Measurements from ENCODE around the gene NEDD8. TPM values are rescaled to one million over a fixed set of nuclear protein-coding genes. Genes with fewer than 3 reads are reported as not detected.

NEDD8 gene
- total RNA-seq, 1 experiment from 2014 or later: 234 TPM

- Histone ChIP-seq H3K27ac (no peak overlapping the region), H3K4me3 (no peak overlapping the region), H3K27me3 (replicated peaks) (no peaks in the 10 kb centered on the region), H3K4me1 (replicated peaks) (peaks cover 8% of the 10 kb centered on the region), H3K36me3 (no peaks in the 10 kb centered on the region), H3K9me3 (replicated peaks) (no peaks in the 10 kb centered on the region)
- no peak for DNase-seq (ENCODE audit: low read depth in 1 of 2, low spot score in 2 of 2)
Measured at GRCh38 chr14:24260026-24260779, 28.0 kb upstream of the NEDD8 start.

- no peak overlapping the region for H3K4me3 ChIP-seq
- peak in 1 of 2 experiments; percentile 63 for DNase-seq (ENCODE audit: low read depth in 1 of 2, low spot score in 2 of 2)
- no peaks in the 10 kb centered on the region for H3K9me3 ChIP-seq (replicated peaks)
- H3K27me3 ChIP-seq (replicated peaks): no peaks in the 10 kb centered on the region
- H3K36me3 ChIP-seq: no peaks in the 10 kb centered on the region
- peaks cover 8% of the 10 kb centered on the region for H3K4me1 ChIP-seq (replicated peaks)
- H3K27ac ChIP-seq: no peak overlapping the region
Measured at GRCh38 chr14:24259282-24260025, 27.3 kb upstream of the NEDD8 start.

GRCh38 chr14:24258548-24259265 is 26.5 kb upstream of the NEDD8 start:
- no peak overlapping the region for H3K27ac ChIP-seq
- H3K4me3 ChIP-seq: no peak overlapping the region
- no peak for DNase-seq (ENCODE audit: low read depth in 1 of 2, low spot score in 2 of 2)
- no peaks in the 10 kb centered on the region for H3K36me3 ChIP-seq
- H3K4me1 ChIP-seq (replicated peaks): peaks cover 8% of the 10 kb centered on the region
- no peaks in the 10 kb centered on the region for H3K9me3 ChIP-seq (replicated peaks)
- no peaks in the 10 kb centered on the region for H3K27me3 ChIP-seq (replicated peaks)

GRCh38 chr14:24258119-24258518 is 26.0 kb upstream of the NEDD8 start:
- Histone ChIP-seq H3K9me3 (replicated peaks) (no peaks in the 10 kb centered on the region), H3K36me3 (no peaks in the 10 kb centered on the region), H3K27ac (no peak overlapping the region), H3K27me3 (replicated peaks) (no peaks in the 10 kb centered on the region), H3K4me3 (no peak overlapping the region), H3K4me1 (replicated peaks) (peaks cover 8% of the 10 kb centered on the region)
- no peak for DNase-seq (ENCODE audit: low read depth in 1 of 2, low spot score in 2 of 2)

- Histone ChIP-seq H3K9me3 (replicated peaks) (no peaks in the 10 kb centered on the region), H3K27me3 (replicated peaks) (no peaks in the 10 kb centered on the region), H3K4me3 (no peak overlapping the region), H3K4me1 (replicated peaks) (peaks cover 13% of the 10 kb centered on the region), H3K27ac (no peak overlapping the region), H3K36me3 (no peaks in the 10 kb centered on the region)
- no peak for DNase-seq (ENCODE audit: low read depth in 1 of 2, low spot score in 2 of 2)
Measured at GRCh38 chr14:24256960-24257359, 24.8 kb upstream of the NEDD8 start.

GRCh38 chr14:24255931-24256711 is 24.0 kb upstream of the NEDD8 start:
- no peaks in the 10 kb centered on the region for H3K36me3 ChIP-seq
- H3K27me3 ChIP-seq (replicated peaks): no peaks in the 10 kb centered on the region
- DNase-seq (ENCODE audit: low read depth in 1 of 2, low spot score in 2 of 2): no peak
- H3K9me3 ChIP-seq (replicated peaks): no peaks in the 10 kb centered on the region
- H3K4me1 ChIP-seq (replicated peaks): peaks cover 20% of the 10 kb centered on the region
- H3K27ac ChIP-seq: no peak overlapping the region
- H3K4me3 ChIP-seq: no peak overlapping the region

GRCh38 chr14:24255438-24255837 is 23.3 kb upstream of the NEDD8 start:
- H3K27me3 ChIP-seq (replicated peaks): no peaks in the 10 kb centered on the region
- H3K27ac ChIP-seq: no peak overlapping the region
- H3K36me3 ChIP-seq: no peaks in the 10 kb centered on the region
- no peak overlapping the region for H3K4me3 ChIP-seq
- peaks cover 20% of the 10 kb centered on the region for H3K4me1 ChIP-seq (replicated peaks)
- no peak for DNase-seq (ENCODE audit: low read depth in 1 of 2, low spot score in 2 of 2)
- H3K9me3 ChIP-seq (replicated peaks): no peaks in the 10 kb centered on the region

GRCh38 chr14:24254630-24255392 is 22.6 kb upstream of the NEDD8 start:
- no peaks in the 10 kb centered on the region for H3K36me3 ChIP-seq
- no peak overlapping the region for H3K27ac ChIP-seq
- H3K27me3 ChIP-seq (replicated peaks): no peaks in the 10 kb centered on the region
- peaks cover 20% of the 10 kb centered on the region for H3K4me1 ChIP-seq (replicated peaks)
- no peaks in the 10 kb centered on the region for H3K9me3 ChIP-seq (replicated peaks)
- no peak for DNase-seq (ENCODE audit: low read depth in 1 of 2, low spot score in 2 of 2)
- H3K4me3 ChIP-seq: no peak overlapping the region

GRCh38 chr14:24253936-24254335 is 21.8 kb upstream of the NEDD8 start:
- Histone ChIP-seq H3K27me3 (replicated peaks) (no peaks in the 10 kb centered on the region), H3K4me3 (no peak overlapping the region), H3K27ac (no peak overlapping the region), H3K9me3 (replicated peaks) (no peaks in the 10 kb centered on the region), H3K36me3 (no peaks in the 10 kb centered on the region), H3K4me1 (replicated peaks) (peaks cover 14% of the 10 kb centered on the region)
- no peak for DNase-seq (ENCODE audit: low read depth in 1 of 2, low spot score in 2 of 2)

- H3K9me3 ChIP-seq (replicated peaks): no peaks in the 10 kb centered on the region
- no peak overlapping the region for H3K4me3 ChIP-seq
- DNase-seq (ENCODE audit: low read depth in 1 of 2, low spot score in 2 of 2): no peak
- peaks cover 12% of the 10 kb centered on the region for H3K4me1 ChIP-seq (replicated peaks)
- H3K27me3 ChIP-seq (replicated peaks): no peaks in the 10 kb centered on the region
- H3K36me3 ChIP-seq: no peaks in the 10 kb centered on the region
- 0 out of 2 replicates have a peak overlapping the region, but pooled peaks have one; percentile 19 for H3K27ac ChIP-seq
Measured at GRCh38 chr14:24252289-24253124, 20.3 kb upstream of the NEDD8 start.

GRCh38 chr14:24251880-24252288 is 19.7 kb upstream of the NEDD8 start:
- peaks cover 12% of the 10 kb centered on the region for H3K4me1 ChIP-seq (replicated peaks)
- H3K36me3 ChIP-seq: no peaks in the 10 kb centered on the region
- peak; percentile 31 to 44 for DNase-seq (ENCODE audit: low read depth in 1 of 2, low spot score in 2 of 2)
- 0 out of 2 replicates have a peak overlapping the region, but pooled peaks have one; percentile 19 for H3K27ac ChIP-seq
- no peak overlapping the region for H3K4me3 ChIP-seq
- H3K27me3 ChIP-seq (replicated peaks): no peaks in the 10 kb centered on the region
- H3K9me3 ChIP-seq (replicated peaks): no peaks in the 10 kb centered on the region

GRCh38 chr14:24250354-24250753 is 18.2 kb upstream of the NEDD8 start:
- DNase-seq (ENCODE audit: low read depth in 1 of 2, low spot score in 2 of 2): no peak
- Histone ChIP-seq H3K27me3 (replicated peaks) (no peaks in the 10 kb centered on the region), H3K4me3 (no peak overlapping the region), H3K4me1 (replicated peaks) (peaks cover 12% of the 10 kb centered on the region), H3K36me3 (no peaks in the 10 kb centered on the region), H3K9me3 (replicated peaks) (no peaks in the 10 kb centered on the region), H3K27ac (no peak overlapping the region)

Data from SJSA1 (cell line).